RWPE2 (cell line): ENCODE results near the gene MIGA1.
A peak's percentile ranks its signal among the peaks of the same experiment; 100 is the strongest.
"Not testable (repeated sequence)": the region's sequence is repeated elsewhere in the genome, so short reads cannot be mapped to it uniquely, and the experiment has no call there.

Experiments used
- ATAC-seq: fragments of 200-7000 bp; cut with Tn5 transposase; 3 replicates; pipeline ENCODE4 v1.9.1; 2021; ENCODE audit warnings: low read depth
- DNase-seq: peaks from one replicate; pipeline ENCODE4 v3.0.0-alpha.2; 2020; ENCODE audit warnings: low spot score
- H3K27ac ChIP-seq: fragments of 450-650 bp; 2 replicates; pipeline ENCODE4 v1.5.1; 2017; ENCODE audit warnings: mild to moderate bottlenecking; ENCODE audit not compliant: poor library complexity, severe bottlenecking
- H3K27me3 ChIP-seq: fragments of 250-450 bp; sonication (Bioruptor Pico); 2 replicates; pipeline ENCODE4 v1.5.1; 2021; ENCODE audit warnings: mild to moderate bottlenecking, moderate library complexity; ENCODE audit not compliant: insufficient read depth, poor library complexity, severe bottlenecking
- H3K36me3 ChIP-seq: fragments of 250-450 bp; sonication (Bioruptor Pico); 2 replicates; pipeline ENCODE4 v1.5.1; 2020; ENCODE audit warnings: low read depth, mild to moderate bottlenecking, moderate library complexity
- H3K4me1 ChIP-seq: fragments of 250-450 bp; sonication (Bioruptor Pico); 2 replicates; pipeline ENCODE4 v1.5.1; 2021; ENCODE audit warnings: mild to moderate bottlenecking, moderate library complexity; ENCODE audit not compliant: insufficient read depth, poor library complexity, severe bottlenecking
- H3K4me3 ChIP-seq: fragments of 250-450 bp; sonication (Bioruptor Pico); 2 replicates; pipeline ENCODE4 v1.5.1; 2021; ENCODE audit warnings: mild to moderate bottlenecking, moderate library complexity; ENCODE audit not compliant: severe bottlenecking
- H3K9me3 ChIP-seq: fragments of 250-450 bp; sonication (Bioruptor Pico); 2 replicates; pipeline ENCODE4 v1.5.1; 2021; ENCODE audit warnings: mild to moderate bottlenecking, moderate library complexity; ENCODE audit not compliant: severe bottlenecking
- TF ChIP-seq, protein P1 (sequence below): fragments of 450-650 bp; IDR thresholded peaks from one replicate; pipeline ENCODE4 v1.5.1; 2017; ENCODE audit warnings: mild to moderate bottlenecking, moderate library complexity; ENCODE audit not compliant: poor library complexity, severe bottlenecking

MIGA1 gene

GRCh38 chr1:77742011-77742555 is 37.4 kb upstream of the MIGA1 start:
- ATAC-seq: no peak
- Histone ChIP-seq H3K4me3 (no peak overlapping the region), H3K36me3 (peaks cover 49% of the 10 kb centered on the region), H3K4me1 (no peaks in the 10 kb centered on the region), H3K27me3 (no peaks in the 10 kb centered on the region), H3K27ac (no peak overlapping the region), H3K9me3 (no peaks in the 10 kb centered on the region)
- no peak for DNase-seq
- TF ChIP-seq, protein P1, sequence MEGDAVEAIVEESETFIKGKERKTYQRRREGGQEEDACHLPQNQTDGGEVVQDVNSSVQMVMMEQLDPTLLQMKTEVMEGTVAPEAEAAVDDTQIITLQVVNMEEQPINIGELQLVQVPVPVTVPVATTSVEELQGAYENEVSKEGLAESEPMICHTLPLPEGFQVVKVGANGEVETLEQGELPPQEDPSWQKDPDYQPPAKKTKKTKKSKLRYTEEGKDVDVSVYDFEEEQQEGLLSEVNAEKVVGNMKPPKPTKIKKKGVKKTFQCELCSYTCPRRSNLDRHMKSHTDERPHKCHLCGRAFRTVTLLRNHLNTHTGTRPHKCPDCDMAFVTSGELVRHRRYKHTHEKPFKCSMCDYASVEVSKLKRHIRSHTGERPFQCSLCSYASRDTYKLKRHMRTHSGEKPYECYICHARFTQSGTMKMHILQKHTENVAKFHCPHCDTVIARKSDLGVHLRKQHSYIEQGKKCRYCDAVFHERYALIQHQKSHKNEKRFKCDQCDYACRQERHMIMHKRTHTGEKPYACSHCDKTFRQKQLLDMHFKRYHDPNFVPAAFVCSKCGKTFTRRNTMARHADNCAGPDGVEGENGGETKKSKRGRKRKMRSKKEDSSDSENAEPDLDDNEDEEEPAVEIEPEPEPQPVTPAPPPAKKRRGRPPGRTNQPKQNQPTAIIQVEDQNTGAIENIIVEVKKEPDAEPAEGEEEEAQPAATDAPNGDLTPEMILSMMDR: no peak

- DNase-seq: no peak
- no peaks in the 10 kb centered on the region for H3K9me3 ChIP-seq
- H3K36me3 ChIP-seq: peaks cover 28% of the 10 kb centered on the region
- no peaks in the 10 kb centered on the region for H3K27me3 ChIP-seq
- peaks cover 1% of the 10 kb centered on the region for H3K4me1 ChIP-seq
- TF ChIP-seq, protein P1: peak; percentile 12
- H3K4me3 ChIP-seq: no peak overlapping the region
- H3K27ac ChIP-seq: no peak overlapping the region
- ATAC-seq: peak; percentile 25; the same call in 1 of the 3 replicates
Observed at GRCh38 chr1:77744576-77744975, 34.9 kb upstream of the MIGA1 start.

- not testable (repeated sequence) for DNase-seq
Observed at GRCh38 chr1:77749489-77749888, 30.0 kb upstream of the MIGA1 start.

DNA sequence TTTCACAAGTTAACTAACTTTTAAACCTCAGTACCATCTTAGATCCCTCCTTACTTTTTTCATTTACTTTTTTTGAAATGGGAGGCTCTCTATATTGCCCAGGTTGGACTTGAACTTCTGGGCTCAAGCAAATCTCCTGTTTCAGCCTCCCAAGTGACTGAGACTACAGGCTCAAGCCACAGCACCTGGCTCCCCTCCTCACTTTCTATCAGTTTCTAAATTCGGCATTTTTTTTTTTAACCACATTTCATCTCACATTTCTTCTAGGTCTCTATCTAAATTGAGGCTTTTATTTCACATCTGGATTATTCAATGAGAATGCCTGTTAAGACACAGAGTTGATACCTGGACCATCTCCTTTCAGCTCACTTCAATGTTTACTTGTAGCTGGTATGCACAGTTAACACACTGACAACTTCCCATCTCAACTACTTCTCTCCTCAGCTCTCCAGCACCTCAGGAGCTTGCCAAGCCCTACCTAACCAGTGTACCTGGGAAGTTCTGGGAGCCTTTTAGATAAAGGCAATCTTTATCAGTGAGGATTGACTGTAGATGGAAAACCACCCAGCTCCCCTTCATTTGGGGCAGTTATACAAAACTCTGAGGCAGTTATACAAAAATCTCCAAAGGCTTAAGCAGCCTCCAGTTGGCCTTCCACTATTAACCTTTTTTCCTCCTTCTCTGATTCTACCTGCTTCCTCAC is 23.2 kb upstream of the MIGA1 start:
- Histone ChIP-seq H3K27ac (no peak overlapping the region), H3K4me1 (peaks cover 11% of the 10 kb centered on the region), H3K9me3 (no peaks in the 10 kb centered on the region), H3K36me3 (0 out of 2 replicates have a peak, but pooled peaks cover 3% of the 10 kb centered on the region), H3K27me3 (no peaks in the 10 kb centered on the region), H3K4me3 (no peak overlapping the region)
- ATAC-seq: no peak
- TF ChIP-seq, protein P1: no peak
- DNase-seq: no peak

More at GRCh38 chr1:77749489-77749888, 30.0 kb upstream of the MIGA1 start:
- H3K27me3 ChIP-seq, H3K9me3 ChIP-seq, H3K4me3 ChIP-seq, H3K27ac ChIP-seq, H3K4me1 ChIP-seq, ATAC-seq: not testable (repeated sequence)
- peaks cover 12% of the 10 kb centered on the region for H3K36me3 ChIP-seq

GRCh38 chr1:77757066-77757584 is 22.3 kb upstream of the MIGA1 start:
- ATAC-seq (no peak), DNase-seq (no peak)
- TF ChIP-seq, protein P1: no peak
- Histone ChIP-seq H3K36me3 (0 out of 2 replicates have a peak, but pooled peaks cover 3% of the 10 kb centered on the region), H3K4me3 (no peak overlapping the region), H3K9me3 (no peaks in the 10 kb centered on the region), H3K27ac (no peak overlapping the region), H3K27me3 (no peaks in the 10 kb centered on the region), H3K4me1 (peaks cover 17% of the 10 kb centered on the region)
